ENCODE data around the gene CEP57L1. TPM values are rescaled to one million over a fixed set of nuclear protein-coding genes. Genes with fewer than 3 reads are reported as not detected.

CEP57L1 gene
- total and polyA plus RNA-seq, 4 donors: 3.8 to 22.1 (median 10.2) TPM

GRCh38 chr6:109081516-109082187 lies 13.7 kb upstream of the CEP57L1 start:
- Histone ChIP-seq H3K27ac (ENCODE audit: low read depth in 1 of 2, low read length in 2 of 2) (no peak overlapping the region), H3K4me3 (ENCODE audit: low read depth in 1 of 3, low read length in 3 of 3) (no peak overlapping the region), H3K36me3 (ENCODE audit: control insufficient read depth in 4 of 4, insufficient read depth in 3 of 4, low read depth in 1 of 4, low read length in 3 of 4) (peaks cover 0 to 4% (median under 1%) of the 10 kb centered on the region in 4 donors), H3K9me3 (ENCODE audit: control insufficient read depth in 4 of 4, low read length in 3 of 4) (no peaks in the 10 kb centered on the region), H3K9ac (ENCODE audit: low read depth in 1 of 2, low read length in 2 of 2) (no peak overlapping the region), H3K4me1 (ENCODE audit: control insufficient read depth in 4 of 4, insufficient read depth in 4 of 4, low read length in 3 of 4) (peaks cover 0 to 2% (median under 1%) of the 10 kb centered on the region in 4 donors), H3K27me3 (ENCODE audit: control insufficient read depth in 4 of 4, insufficient read depth in 4 of 4, low read length in 3 of 4) (no peaks in the 10 kb centered on the region)
- DNase-seq (ENCODE audit: low spot score): no peak
- WGBS: 93% methylated on average over 4 of the region's 4 CpGs
- TF ChIP-seq YY1 (IDR thresholded peaks at IDR 0.05) (no peak), SP1 (IDR thresholded peaks at IDR 0.05) (no peak), FOXA2 (IDR thresholded peaks at IDR 0.05) (no peak), RXRA (IDR thresholded peaks at IDR 0.05) (no peak), JUND (IDR thresholded peaks at IDR 0.05) (no peak), HNF4A (conservative IDR thresholded peaks at IDR 0.05) (no peak), TAF1 (conservative IDR thresholded peaks at IDR 0.05) (no peak), FOXA1 (IDR thresholded peaks at IDR 0.05) (no peak), REST (IDR thresholded peaks at IDR 0.05) (no peak)

DNA sequence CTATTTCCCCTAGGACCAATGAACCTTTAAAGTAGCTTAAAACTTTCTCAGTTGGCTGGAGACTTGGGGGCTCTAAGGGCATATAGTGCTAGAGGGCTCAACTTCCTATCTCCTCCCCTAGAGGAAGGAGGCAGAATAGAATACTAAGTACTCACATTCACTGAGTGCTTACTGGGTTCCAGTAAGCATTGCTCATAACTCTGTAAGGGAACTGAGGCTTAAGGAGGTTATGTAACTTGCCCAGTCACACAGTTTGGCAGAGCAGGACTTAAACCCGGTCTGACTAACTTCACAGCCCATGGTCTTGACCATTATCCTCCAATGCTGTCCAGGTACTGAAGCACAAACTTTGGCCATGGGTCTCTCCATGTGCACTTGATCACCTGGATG lies 13.1 kb upstream of the CEP57L1 start:
- TF ChIP-seq REST (IDR thresholded peaks at IDR 0.05) (no peak), RXRA (IDR thresholded peaks at IDR 0.05) (no peak), NR2F2 (IDR thresholded peaks at IDR 0.05) (no peak), HNF4A (conservative IDR thresholded peaks at IDR 0.05) (no peak), CTCF (IDR thresholded peaks at IDR 0.05; ENCODE audit: low read depth, low read length, missing input control) (no peak), GABPA (IDR thresholded peaks at IDR 0.05 in 1 of 2, conservative IDR thresholded peaks at IDR 0.05 in 1 of 2) (no peak), FOXA1 (IDR thresholded peaks at IDR 0.05) (no peak), YY1 (IDR thresholded peaks at IDR 0.05) (no peak), RAD21 (IDR thresholded peaks at IDR 0.05) (no peak), EGR1 (IDR thresholded peaks at IDR 0.05; ENCODE audit: low read depth in 2 of 2) (no peak)
- TF ChIP-seq, protein P1, sequence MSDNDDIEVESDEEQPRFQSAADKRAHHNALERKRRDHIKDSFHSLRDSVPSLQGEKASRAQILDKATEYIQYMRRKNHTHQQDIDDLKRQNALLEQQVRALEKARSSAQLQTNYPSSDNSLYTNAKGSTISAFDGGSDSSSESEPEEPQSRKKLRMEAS (IDR thresholded peaks at IDR 0.05): no peak
- H3K9ac ChIP-seq (ENCODE audit: low read depth in 1 of 2, low read length in 2 of 2): no peak overlapping the region
- WGBS: 98% methylated on average over 1 of the region's 1 CpG

More for the DNA sequence above, 13.1 kb upstream of the CEP57L1 start:
- Histone ChIP-seq H3K4me3 (ENCODE audit: low read depth in 1 of 3, low read length in 3 of 3) (no peak overlapping the region), H3K27me3 (ENCODE audit: control insufficient read depth in 4 of 4, insufficient read depth in 4 of 4, low read length in 3 of 4) (no peaks in the 10 kb centered on the region), H3K36me3 (ENCODE audit: control insufficient read depth in 4 of 4, insufficient read depth in 3 of 4, low read depth in 1 of 4, low read length in 3 of 4) (peaks cover 0 to 4% (median under 1%) of the 10 kb centered on the region in 4 donors), H3K27ac (ENCODE audit: low read depth in 1 of 2, low read length in 2 of 2) (no peak overlapping the region), H3K4me1 (ENCODE audit: control insufficient read depth in 4 of 4, insufficient read depth in 4 of 4, low read length in 3 of 4) (peaks cover 0 to 1% (median under 1%) of the 10 kb centered on the region in 4 donors), H3K9me3 (ENCODE audit: control insufficient read depth in 4 of 4, low read length in 3 of 4) (no peaks in the 10 kb centered on the region)
- no peak for DNase-seq (ENCODE audit: low spot score)

Data from liver (tissue), 9 donors.